HEK293 (cell line): ENCODE results near the gene CA5A.
"Not testable (repeated sequence)": the region's sequence is repeated elsewhere in the genome, so short reads cannot be mapped to it uniquely, and the experiment has no call there.

Experiments used
- ATF2 ChIP-seq: fragments of 450-650 bp; formaldehyde crosslinking; IDR thresholded peaks from 2 replicates; pipeline ENCODE4 v1.5.1; 2016; ENCODE audit warnings: missing biosample characterization, missing genetic modification characterization, low read depth
- CTCF ChIP-seq: fragments of 450-650 bp; formaldehyde crosslinking; IDR thresholded peaks from 2 replicates; pipeline ENCODE4 v1.5.1; 2016; ENCODE audit warnings: missing biosample characterization, missing genetic modification characterization
- HOXC10 ChIP-seq: sonication (generic); formaldehyde crosslinking; IDR thresholded peaks from 2 replicates; pipeline ENCODE4 v1.8.1; 2023; ENCODE audit warnings: mild to moderate bottlenecking, missing genetic modification reagents
- KLF7 ChIP-seq: fragments of 450-650 bp; formaldehyde crosslinking; IDR thresholded peaks from 2 replicates; pipeline ENCODE4 v1.5.1; 2016; ENCODE audit warnings: missing biosample characterization, missing genetic modification characterization, borderline replicate concordance
- OVOL3 ChIP-seq: fragments of 450-650 bp; formaldehyde crosslinking; IDR thresholded peaks from 2 replicates; pipeline ENCODE4 v1.5.1; 2016; ENCODE audit warnings: missing biosample characterization, missing genetic modification characterization
- PBX3 ChIP-seq: sonication (generic); formaldehyde crosslinking; IDR thresholded peaks from 2 replicates; pipeline ENCODE4 v1.8.1; 2022; ENCODE audit warnings: mild to moderate bottlenecking, moderate library complexity, missing genetic modification reagents
- REST ChIP-seq: fragments of 450-650 bp; formaldehyde crosslinking; IDR thresholded peaks from 2 replicates; pipeline ENCODE4 v1.5.1; 2016; ENCODE audit warnings: missing biosample characterization, missing genetic modification characterization
- ZNF530 ChIP-seq: fragments of 450-650 bp; formaldehyde crosslinking; IDR thresholded peaks from 2 replicates; pipeline ENCODE4 v1.5.1; 2016; ENCODE audit warnings: low read depth, missing biosample characterization, missing genetic modification characterization
- ZNF610 ChIP-seq: fragments of 450-650 bp; formaldehyde crosslinking; IDR thresholded peaks from 2 replicates; pipeline ENCODE4 v1.5.1; 2016; ENCODE audit warnings: missing biosample characterization, missing genetic modification characterization, borderline replicate concordance
- ZNF670 ChIP-seq: fragments of 450-650 bp; formaldehyde crosslinking; IDR thresholded peaks from 2 replicates; pipeline ENCODE4 v1.5.1; 2016; ENCODE audit warnings: missing biosample characterization, missing genetic modification characterization, low read depth
- ZNF776 ChIP-seq: fragments of 450-650 bp; formaldehyde crosslinking; IDR thresholded peaks from 2 replicates; pipeline ENCODE4 v1.5.0; 2017; ENCODE audit warnings: missing biosample characterization, missing genetic modification characterization, borderline replicate concordance
- TF ChIP-seq, protein P1 (sequence below): fragments of 450-650 bp; formaldehyde crosslinking; IDR thresholded peaks from 2 replicates; pipeline ENCODE4 v1.5.0; 2017; ENCODE audit warnings: missing biosample characterization, missing genetic modification characterization, borderline replicate concordance

GRCh38 chr16:87984180-87984579 is 47.9 kb upstream of the CA5A start:
- TF ChIP-seq, protein P1, sequence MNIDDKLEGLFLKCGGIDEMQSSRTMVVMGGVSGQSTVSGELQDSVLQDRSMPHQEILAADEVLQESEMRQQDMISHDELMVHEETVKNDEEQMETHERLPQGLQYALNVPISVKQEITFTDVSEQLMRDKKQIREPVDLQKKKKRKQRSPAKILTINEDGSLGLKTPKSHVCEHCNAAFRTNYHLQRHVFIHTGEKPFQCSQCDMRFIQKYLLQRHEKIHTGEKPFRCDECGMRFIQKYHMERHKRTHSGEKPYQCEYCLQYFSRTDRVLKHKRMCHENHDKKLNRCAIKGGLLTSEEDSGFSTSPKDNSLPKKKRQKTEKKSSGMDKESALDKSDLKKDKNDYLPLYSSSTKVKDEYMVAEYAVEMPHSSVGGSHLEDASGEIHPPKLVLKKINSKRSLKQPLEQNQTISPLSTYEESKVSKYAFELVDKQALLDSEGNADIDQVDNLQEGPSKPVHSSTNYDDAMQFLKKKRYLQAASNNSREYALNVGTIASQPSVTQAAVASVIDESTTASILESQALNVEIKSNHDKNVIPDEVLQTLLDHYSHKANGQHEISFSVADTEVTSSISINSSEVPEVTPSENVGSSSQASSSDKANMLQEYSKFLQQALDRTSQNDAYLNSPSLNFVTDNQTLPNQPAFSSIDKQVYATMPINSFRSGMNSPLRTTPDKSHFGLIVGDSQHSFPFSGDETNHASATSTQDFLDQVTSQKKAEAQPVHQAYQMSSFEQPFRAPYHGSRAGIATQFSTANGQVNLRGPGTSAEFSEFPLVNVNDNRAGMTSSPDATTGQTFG (tag by site-specific recombination) = not testable (repeated sequence)
- TF ChIP-seq CTCF (tag by site-specific recombination); ZNF670 (tag by site-specific recombination); KLF7 (tag by site-specific recombination); ZNF610; HOXC10; OVOL3 (tag by site-specific recombination); ZNF776 (tag by site-specific recombination); ZNF530; REST (tag by site-specific recombination); PBX3 (CRISPR knock-in tag); ATF2 (tag by site-specific recombination): not testable (repeated sequence)
